ENCODE data around the gene TPRX1.
"Not testable (repeated sequence)": the region's sequence is repeated elsewhere in the genome, so short reads cannot be mapped to it uniquely, and the experiment has no call there.

TPRX1 gene, protein sequence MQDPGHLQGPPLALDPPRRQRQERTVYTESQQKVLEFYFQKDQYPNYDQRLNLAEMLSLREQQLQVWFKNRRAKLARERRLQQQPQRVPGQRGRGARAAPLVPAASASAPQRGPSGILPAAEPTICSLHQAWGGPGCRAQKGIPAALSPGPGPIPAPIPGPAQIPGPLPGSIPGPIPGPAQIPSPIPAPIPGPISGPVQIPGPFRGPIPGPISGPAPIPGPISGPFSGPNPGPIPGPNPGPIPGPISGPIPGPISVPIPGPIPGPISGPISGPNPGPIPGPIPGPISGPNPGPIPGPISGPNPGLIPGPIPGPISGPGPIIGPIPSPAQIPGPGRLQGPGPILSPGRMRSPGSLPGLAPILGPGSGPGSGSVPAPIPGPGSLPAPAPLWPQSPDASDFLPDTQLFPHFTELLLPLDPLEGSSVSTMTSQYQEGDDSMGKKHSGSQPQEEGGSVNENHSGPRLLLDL

DNA sequence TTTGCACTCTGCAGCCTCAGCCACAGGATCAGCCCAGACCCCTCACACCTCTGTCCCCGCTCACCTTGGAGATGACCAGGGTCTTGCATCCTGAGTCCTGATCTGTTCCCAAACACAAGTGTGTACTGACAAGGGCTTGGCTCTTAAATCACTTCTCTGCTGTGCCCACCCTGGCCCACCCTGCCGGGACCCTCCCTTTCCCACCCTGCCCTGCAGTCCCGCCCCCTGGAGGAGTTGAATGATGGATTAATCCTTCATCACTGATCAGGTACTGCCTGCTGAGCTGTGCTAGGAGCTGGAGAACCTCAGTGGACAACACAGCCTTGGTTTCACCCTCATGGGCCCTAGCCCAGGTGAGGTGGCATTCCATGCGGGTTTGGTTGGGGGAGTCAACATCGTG is at the start of gene TPRX1:
Gene TPRX1 (minus strand): TSS at position 101 of the 400 bp plus-strand sequence. CDS start 12 bp downstream, at position 89.
- DNase-seq: not testable (repeated sequence)

DNA sequence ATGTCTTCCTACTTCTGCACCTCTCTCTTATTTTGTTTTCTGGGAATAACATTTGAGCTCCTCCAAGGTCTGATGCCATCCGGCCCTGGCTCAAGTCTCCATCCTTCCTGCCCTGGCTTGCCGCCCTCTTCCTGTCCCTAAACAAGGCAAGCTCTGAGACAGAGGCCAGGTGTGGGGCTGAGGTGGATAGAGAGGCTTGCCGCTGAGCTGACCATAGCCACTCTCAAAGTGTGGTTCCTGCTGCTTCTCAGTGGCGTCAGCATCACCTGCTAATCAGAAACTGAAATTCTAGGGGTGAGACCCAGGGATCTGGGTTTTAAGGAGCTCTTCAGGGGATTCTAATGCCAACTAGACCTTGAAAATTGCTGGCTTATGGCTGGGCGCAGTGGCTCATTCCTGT is 48.7 kb upstream of the TPRX1 start:
- DNase-seq: no peak

DNA sequence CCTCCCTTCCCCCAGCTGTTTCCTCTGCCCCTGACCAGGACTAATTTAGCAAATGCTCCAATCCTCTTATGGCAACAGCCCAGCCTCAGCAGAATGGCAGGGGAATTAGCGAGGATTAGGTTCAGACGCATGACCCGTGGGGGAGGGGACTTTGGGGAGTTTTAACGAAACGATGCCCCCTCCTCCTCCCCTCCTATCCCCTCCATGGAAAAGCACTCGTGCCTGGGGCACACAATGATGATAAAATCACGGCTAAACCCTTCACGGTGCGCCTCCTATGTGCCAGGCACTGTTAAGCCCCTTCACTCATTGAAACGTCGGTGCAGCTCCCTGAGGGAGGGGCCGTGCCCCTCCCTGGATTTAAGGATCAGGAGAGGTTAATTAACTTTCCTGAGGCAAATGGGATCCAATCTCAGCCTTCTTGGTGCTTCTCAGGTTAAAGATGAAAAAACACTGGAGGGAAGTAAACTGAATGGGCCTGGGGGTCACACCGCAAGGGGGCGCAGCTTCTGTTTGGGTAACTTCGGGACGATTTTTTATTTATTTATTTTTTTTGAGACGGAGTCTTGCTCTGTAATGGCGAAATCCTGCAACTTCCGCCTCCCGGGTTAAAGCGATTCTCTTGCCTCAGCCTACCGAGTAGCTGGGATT is 44.6 kb upstream of the TPRX1 start:
- peak; percentile 45 to 46 for DNase-seq

DNA sequence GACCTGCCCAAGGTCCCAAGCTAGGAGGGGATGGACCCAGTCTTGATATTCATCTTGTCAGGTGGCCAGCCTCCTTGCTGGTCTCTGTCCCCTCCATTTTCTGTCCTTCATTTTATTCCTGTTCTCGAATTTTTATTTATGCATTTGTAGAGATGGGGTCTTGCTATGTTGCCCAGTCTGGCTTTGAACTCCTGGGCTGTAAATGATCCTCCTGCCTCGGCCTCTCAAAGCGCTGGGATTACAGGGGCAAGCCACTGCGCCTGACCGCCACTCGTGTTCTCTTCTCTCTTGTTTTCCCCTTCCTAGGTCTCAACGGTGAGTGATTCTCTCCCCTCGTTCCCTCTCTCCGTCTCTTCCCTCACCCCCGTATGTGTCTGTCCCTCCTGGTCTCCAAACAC is 44.1 kb upstream of the TPRX1 start:
- DNase-seq: no peak

DNA sequence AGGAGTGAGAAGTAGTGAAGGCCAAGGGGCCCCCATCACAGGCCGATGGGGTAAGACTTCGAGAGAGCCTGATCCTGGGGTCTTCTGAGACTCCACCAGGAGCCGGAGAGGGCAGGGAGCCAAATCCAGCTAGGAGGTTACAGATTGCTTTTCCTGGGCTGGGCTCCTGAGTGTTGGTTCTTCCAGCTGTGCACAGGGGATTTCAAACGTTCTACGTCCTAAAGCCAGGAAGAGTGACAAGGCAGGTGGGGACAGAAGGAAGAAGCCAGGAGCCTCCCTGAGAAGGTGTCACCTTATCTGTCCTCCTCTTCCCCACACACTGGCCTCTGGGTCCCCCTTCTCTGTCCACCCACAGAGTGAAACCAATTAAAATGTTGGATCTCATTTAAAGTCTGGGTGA is 38.6 kb upstream of the TPRX1 start:
- DNase-seq: no peak

DNA sequence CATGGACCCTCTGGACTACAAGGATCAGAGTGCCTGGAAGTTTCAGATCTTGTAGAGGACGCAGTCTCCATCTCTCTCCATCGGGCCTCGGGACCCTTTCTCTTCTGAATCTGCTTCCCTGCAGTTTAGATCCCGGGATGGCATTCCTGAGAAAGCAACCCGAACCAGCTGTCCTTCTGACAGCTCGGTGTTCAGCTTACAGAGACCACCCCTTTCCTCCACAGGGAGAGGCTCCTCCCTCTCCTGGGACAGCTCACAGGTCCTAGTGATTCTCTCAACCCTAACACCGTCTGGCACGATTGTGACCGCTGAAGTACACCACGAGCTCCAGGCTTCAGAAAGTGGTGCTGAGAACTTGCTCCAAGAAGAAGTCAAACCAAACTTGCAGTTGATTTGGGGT is 35.6 kb upstream of the TPRX1 start:
- no peak for DNase-seq

DNA sequence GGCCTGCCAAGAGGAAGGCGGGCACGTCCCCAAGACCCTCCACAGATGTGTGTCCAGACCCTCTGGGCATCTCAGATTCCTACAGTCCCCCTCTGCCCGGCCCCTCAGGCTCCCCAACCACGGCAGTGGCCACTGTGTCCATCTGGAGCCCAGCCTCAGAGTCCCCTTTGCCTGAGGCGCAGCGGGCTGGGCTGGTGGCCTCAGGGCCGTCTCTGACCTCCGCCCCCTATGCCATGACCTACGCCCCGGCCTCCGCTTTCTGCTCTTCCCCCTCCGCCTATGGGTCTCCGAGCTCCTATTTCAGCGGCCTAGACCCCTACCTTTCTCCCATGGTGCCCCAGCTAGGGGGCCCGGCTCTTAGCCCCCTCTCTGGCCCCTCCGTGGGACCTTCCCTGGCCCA is 35.1 kb upstream of the TPRX1 start:
- DNase-seq: no peak

DNA sequence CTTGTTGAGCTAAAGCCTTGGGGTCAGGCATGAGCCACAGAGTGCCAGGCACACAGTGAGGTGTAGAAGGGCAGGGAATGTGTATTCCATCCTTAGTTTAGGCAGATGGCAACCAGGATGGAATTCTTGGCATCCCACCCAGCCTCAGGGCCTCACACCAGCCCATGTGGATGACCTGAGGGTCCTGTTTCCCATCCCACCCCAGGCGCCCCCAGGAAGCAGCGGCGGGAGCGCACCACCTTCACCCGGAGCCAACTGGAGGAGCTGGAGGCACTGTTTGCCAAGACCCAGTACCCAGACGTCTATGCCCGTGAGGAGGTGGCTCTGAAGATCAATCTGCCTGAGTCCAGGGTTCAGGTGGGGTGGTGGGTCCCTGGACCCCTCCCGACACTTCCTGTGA is 31.7 kb upstream of the TPRX1 start:
- DNase-seq: no peak

DNA sequence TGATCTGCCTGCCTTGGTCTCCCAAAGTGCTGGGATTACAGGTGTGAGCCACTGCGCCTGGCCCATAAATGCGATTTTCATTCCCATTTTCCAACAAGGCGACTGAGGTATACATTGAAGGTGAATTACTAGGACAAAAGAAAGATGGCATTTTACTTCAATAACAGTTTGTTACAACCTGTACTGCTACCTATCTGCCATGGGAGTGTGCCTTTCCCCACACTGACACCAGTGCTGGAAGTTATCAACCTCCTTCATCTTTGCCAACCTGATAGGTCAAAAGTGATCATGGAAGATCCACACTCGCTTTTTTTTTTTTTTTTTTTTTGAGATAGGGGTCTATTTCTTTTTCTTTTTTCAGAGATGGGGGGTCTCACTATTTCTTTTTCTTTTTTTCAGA is 28.4 kb upstream of the TPRX1 start:
- no peak for DNase-seq

DNA sequence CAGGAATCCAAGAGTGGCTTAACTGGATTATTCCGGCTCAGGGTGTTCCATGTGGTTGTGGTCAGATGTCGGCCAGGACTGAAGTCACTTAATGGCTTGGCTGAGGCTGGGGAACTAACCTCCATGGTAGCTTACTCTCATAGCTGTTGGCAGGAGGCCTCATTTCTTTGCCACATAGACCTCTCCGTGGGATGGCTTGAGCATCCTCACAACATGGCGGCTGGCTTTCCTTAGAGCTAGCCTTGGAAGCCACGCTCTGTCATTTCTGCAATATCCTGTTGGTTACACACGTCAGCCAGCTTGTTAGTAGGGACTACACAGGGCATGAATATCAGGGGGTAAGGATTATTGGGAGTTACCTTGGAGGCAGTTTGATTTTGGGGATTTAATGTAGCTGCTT is 22.4 kb upstream of the TPRX1 start:
- DNase-seq: no peak

DNA sequence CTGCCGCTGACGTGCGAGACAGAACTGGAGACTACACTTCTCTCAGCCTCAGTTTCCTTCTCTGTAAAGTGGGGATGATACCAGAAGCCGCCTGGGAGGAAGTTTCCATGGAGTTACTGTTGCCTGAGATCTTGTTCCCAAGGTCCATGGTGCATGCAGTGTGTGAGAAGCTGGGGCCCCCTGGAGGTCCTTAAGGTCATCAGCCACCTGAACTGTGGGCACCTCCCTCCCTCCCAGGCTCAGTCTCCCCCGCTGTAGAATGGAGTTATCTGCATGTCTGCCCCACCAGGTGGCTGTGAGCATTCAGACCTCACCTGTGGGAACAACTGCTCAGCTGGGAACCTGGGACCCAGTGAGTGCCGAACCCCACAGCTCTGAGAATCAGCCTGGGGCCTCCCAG is 20.0 kb upstream of the TPRX1 start:
- DNase-seq: no peak

DNA sequence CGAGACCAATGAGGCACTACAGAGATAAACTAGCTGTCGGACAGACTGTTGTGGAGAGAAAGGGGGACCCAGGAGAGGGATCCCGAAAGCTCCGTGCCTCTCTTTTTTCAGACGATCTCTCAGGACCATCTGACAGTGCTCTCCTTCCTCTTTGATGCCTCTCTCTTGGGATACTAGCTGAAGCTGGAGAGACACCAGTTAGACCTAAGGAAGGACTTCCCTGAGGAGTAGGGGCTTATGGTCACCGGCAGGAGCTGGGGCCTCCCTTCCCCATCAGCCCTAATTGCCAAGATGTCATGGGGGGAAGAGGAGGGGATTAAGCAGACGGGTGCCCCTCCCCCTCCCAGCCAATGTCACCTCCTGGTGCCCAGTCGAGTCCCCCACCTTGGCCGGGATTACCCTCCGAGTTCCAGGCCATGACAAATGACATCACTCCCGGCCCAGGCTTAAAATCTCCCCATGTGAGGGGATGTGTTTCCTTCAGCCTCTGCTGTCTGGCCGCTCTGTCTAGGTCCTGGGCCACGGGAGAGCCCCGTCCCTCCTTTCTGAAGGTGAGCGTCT is 17.2 kb upstream of the TPRX1 start, which contains the start of gene CRX:
Gene CRX (plus strand): TSS at position 478 of the 561 bp plus-strand sequence. CDS start 12,507 bp downstream, outside the sequence.
- DNase-seq: no peak

DNA sequence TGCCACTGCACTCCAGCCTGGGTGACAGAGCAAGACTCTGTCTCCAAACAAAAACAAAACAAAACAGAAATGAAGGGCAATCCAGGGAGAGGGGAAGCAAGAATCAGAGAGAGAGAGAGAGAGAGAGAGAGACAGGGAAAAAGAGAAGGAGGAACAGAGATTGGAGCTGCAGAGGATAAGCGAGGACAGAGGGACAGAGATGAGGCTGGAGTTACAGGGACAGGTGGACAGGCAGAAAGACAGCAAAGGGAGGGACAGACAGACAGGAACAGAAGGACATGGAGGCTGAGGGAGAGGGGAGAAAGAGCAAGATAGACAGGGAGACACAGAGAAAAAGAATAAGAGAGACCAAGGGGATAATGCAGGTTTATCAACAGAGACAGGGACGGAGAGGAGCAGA is 16.1 kb upstream of the TPRX1 start:
- DNase-seq: no peak

DNA sequence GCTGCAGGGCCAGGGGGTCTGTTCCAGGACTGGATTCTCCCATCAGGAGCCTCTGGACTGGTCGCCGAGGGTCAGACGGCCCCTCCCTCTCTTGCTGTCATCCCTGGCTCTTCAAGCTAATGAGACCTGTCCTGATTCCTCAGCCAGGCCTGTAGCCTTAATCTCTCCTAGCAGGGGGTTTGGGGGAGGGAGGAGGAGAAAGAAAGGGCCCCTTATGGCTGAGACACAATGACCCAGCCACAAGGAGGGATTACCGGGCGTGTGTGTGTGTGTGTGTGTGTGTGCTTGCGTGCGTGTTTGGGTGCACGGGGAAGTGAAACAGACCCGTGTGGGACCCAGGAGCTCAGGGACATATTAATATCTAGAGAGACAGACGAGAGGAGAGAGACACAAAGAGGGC is 15.5 kb upstream of the TPRX1 start:
- no peak for DNase-seq

DNA sequence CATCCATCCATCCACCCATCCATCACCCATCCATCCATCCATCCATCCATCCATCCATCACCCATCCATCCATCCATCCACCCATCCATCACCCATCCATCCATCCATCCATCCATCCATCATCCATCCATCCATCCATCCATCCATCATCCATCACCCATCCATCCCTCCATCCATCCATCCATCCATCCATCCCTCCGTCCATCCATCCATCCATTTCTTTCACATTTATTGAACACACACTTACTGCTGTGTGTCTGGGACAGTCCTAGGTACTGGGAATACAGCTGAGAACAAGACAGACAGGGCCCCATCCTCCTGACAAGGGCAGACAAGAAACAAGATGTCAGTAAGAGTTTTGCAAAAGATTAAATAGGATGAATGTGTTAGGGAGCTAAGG is 13.9 kb upstream of the TPRX1 start:
- not testable (repeated sequence) for DNase-seq

DNA sequence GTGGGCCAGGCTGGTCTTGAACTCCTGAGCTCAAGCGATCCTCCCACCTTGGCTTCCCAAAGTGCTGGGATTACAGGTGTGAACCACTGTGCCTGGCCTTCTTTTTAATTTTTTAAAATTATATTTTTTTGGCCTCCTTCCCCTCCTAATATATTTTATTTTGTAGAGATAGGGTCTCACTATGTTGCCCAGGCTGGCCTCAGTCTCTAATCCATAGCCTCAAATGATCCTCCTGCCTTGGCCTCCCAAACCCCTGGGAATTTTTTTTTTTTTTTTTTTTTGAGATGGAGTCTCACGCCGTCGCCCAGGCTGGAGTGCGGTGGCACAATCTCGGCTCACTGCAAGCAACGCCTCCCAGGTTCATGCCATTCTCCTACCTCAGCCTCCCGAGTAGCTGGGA is 11.9 kb upstream of the TPRX1 start:
- DNase-seq: not testable (repeated sequence)

DNA sequence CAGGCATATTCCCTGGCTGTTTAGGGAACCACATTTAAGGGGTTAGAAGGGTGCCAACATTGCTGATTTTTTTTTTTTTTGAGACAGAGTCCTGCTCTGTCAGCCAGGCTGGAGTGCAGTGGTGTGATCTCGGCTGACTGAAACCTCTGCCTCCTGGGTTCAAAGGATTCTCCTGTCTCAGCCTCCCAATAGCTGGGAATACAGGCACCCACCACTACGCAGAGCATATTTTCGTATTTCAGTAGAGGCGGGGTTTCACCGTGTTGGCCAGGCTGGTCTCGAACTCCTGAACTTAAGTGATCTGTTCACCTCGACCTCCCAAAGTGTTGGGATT is 9.6 kb upstream of the TPRX1 start:
- no peak for DNase-seq

DNA sequence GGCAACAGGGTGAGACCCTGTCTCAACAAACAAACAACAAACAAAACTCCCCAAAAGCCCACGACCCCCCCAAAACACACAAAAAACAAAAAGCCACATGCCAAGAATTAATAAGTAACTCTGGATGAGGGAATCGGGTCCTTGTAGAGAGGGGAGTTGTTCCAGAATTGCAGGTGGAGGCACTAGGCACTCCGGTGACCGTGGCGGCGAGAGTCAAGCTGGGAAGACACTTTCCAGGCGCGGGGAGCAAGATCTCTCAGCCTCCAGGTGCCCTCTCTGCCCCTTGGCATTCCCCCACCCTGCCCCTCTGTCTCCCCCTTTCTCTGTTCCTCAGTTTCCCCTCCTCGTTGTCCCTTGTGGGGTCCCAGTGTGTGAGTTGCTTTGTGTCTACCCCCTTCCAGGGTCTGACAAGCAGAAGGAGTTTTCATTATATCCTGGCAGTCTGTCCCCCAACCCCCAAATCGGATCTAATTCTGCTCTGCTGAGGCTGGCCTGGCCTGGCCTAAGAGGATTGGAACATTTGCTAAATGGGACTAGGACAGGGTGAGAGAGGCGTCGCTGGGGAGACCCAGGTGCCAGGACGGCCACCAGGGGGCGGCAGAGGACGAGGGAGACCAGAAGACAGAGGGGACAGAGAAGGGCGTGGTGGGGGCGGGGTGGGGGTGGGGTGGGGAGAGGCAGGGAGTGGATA is 9.1 kb upstream of the TPRX1 start:
- peak; percentile 88 to 89 for DNase-seq

DNA sequence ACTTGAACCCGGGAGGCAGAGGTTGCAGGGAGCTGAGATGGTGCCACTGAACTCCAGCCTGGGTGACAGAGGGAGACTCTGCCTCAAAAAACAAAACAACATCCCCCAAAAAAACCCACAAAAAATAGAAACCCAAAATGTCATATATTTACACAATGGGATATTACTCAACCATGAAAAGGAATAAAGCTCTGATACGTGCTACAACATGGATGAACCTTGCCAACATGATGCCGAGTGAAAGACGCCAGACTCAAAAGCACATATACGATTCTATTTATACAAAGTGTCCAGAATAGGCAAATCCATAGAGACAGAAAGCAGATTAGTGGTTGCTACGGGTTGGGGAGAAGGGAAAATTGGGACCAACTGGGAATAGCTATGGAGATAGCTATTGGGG is 2.1 kb upstream of the TPRX1 start:
- DNase-seq: no peak

DNA sequence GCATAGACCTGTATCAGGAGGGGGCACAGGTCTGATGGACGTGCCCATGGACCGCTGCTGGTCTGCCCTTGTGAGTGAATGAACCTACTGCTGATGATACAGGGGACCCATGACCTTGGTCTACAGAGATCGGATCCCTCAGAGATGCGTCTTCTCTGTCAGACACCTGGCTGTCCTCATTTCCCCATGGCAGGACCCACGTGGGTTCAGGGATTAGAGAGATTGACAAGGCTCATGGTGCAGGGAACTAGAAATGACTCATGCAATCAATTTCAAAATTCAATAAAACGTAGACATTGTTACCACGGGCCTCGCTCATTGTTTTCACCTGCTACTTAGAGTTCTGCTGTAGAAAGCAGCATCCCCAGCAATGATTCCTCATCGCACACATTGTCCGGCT is 962 bp upstream of the TPRX1 start:
- no peak for DNase-seq

DNA sequence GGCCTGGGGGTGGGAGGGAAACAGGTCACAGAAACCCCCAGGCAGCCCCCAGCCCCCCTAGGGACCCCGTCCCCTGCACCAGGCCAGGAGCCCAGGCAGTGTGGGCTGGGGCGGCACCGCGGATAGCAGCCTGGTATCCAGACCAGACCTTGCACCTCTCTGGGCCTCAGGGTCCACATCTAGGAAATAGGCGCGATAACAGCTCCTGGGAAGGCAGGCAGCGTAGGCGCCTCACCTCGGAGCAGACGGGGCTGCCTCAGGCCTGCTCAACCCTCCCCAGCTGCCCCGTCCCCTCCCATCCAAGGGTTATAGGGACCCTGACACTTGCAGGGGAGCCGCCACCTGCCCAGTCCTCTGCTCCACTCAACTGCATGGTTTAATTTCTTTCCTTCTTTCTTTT is 680 bp downstream of the TPRX1 start:
- DNase-seq: not testable (repeated sequence)

DNA sequence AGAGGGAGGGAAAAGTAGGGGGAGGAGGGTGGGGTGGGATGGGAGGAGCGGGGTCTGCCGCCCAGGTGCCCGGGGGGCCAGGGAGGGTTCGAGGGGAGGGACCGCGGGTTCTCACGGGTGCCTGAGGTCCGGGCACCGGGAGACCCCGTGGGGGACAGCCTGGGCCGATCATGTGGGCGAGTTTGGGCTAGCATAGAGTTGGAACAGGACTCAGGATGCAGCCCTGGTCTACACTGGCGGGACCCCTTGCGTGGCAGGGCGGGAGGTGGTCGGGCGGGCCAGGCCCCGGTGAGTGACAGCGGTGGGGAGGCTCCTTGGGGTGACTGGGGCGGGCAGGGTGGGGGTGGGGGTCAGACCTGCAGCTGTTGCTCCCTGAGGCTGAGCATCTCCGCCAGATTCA is 1.2 kb downstream of the TPRX1 start:
- DNase-seq: not testable (repeated sequence)

DNA sequence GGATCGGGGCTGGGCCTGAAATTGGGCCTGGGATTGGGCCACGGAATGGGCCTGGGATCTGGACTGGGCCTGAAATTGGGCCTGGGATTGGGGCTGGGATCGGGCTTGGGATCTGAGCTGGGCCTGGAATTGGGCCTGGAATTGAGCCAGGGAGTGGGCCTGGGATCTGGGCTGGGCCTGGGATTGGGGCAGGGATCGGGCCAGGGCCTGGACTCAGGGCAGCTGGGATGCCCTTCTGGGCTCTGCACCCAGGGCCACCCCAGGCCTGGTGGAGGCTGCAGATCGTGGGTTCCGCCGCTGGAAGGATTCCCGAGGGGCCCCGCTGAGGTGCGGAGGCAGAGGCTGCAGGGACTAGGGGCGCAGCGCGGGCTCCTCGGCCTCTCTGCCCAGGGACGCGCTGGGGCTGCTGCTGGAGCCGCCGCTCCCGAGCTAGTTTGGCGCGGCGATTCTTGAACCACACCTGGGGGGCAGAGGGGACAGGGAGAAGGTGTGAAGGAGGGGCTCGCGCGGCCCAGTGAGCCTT is 1.8 kb downstream of the TPRX1 start:
- no peak for DNase-seq
